ENCODE data around the gene PLA2G4B.

Gene PLA2G4B

DNA sequence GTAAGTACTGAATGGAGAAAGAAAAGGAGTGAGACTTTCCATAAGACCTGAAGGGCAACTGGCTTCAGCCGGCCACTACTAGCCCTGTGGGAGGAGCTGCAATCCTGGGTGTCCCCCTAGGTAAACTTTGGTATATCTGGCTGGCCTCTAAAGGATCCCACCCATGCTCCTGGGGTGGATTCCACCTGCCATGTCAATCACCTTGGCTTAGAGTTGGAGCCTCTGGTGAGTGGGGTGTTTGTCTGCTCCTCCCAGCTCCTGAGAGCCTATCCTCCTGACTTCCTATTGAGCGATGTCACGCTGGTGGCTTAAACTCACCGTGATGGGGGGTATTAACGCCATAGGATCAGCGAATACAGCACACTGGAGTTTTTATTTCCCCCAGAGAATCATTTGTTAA lies 52.6 kb downstream of the PLA2G4B start:
- no peak for DNase-seq

- DNase-seq, result no peak
Observed at GRCh38 chr15:41891946-41892345, 53.3 kb downstream of the PLA2G4B start.

DNA sequence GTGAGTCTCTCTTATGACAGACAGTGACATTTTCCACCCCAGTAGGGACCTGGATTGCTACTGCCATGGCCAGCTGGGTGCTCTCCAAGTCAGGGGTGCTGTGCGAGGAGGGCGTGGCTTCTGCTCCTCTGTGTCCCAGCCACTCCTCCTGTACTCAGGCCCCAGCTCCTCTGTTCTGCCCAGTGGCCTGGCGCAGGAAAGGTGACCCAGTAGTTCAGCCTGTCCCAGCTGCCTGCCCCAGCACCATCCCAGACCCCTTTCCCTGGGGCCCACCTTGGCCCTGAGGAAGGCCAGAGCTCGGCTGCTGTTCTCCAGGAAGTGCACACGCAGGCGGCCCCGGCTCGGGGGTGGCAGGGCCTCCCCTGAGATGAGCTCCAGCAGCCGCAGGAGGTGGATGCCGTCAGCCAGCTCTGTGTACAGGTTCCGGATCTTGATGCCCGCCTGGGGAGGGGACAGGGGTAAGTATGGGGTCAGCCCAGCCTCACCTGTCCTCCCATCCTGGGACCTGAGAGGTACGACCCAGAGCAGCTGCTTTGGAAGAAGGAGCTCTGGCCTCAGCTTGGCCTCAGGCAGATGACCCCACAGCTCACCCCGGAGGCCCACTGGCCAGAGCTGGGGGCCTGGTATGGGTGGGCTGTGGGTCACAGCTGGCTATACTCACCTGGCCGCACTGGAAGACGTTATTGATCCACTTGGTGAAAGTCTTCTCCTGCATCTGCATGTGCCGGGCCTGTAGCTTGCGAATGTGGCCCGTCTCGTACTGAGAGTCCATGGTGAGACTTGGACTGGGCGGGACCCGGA lies 54.2 kb downstream of the PLA2G4B start:
- no peak for DNase-seq

DNA sequence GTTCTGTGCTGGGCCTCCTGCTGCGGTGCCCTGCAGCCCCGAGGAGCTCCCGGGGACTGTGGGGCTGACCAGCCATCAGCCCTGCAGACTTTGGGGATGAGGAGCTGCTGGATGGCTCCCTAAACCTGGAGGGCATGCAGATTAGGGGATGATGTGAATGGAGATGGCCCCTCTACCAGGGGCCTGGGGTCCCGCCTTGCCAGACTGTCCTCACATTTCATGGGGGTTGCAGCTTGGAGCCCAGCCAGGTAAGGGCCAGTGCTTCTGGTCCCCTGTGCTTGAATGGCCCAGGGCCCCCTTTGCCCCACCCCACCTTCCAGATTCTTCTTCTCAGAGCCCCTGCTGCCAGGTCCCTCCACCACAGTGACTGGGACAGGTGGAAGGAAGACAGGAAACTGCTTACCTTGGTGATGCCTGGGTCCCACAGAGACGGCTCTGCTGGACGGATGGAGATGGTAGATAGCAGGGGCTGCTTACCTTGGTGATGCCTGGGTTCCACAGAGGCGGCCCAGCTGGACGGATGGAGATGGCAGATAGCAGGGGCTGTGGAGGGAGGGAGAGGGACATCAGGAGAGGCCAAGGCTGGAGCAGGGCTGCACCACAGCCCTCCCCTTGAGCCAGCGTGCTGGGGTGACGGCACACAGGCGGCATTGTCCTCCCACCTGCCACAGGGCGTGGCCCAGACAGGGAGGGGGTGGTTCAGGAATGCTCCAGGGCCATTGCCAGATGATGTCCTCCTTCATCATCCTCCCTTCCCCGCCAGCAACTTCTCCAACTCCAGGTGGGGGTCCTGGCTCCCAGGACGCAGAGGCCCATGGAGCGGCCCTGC lies 55.0 kb downstream of the PLA2G4B start, which contains the start of gene SPTBN5:
Gene SPTBN5, minus strand, starts transcription at position 632 of the 829 bp plus-strand sequence. Its CDS starts 556 bp downstream, at position 76.
- DNase-seq, result no peak

GRCh38 chr15:41894251-41894790 lies 55.7 kb downstream of the PLA2G4B start:
- DNase-seq, result no peak

- peak; percentile 38 to 81 (median 64) for DNase-seq
Observed at GRCh38 chr15:41894791-41895463, 56.3 kb downstream of the PLA2G4B start.

- DNase-seq, result no peak
Observed at GRCh38 chr15:41895491-41895890, 56.8 kb downstream of the PLA2G4B start.

DNA sequence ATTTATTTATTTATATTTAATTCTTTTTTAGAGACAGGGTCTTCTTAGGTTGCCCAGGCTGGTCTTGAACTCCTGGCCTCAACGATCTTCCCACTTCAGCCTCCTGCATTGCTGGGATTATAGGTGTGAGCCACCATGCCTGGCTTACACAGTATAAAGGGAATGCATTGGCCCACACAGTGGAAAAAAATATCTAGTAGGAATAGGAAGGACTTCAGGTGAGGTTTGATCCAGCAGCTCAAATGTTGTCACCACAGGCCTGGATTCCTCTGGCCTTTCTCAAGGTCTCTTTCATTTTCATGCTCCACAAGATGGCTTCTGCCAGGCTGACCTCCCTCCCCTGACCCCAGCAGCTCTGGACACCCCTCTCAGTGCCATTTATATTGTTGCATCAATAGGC lies 57.3 kb downstream of the PLA2G4B start:
- no peak for DNase-seq

DNA sequence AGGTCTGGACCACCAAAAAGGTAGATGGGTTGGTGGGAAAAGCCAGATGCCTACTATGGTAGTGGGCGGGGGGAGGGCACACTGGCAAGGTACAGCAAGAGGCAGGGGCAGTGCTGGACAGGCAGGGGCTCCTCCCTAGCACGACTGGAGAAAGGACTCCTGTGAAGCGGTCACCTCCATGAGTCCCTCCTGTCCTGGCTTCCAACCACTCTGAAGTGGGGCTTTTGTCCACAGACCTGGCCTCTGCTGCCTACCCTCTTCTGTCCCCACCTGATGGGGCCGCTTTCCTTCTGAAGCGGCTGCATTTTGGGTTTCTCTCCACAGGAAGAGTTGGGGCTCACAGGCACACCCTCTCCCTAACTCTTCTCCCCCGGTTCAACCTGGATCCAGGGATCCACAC lies 57.9 kb downstream of the PLA2G4B start:
- DNase-seq, result no peak

GRCh38 chr15:41897363-41897799 lies 58.7 kb downstream of the PLA2G4B start:
- DNase-seq, result no peak

Measured in activated CD4-positive, CD25-positive, alpha-beta regulatory T cell (primary cell).